A673 (cell line): Measurements from ENCODE around the gene HNRNPUL1.

Source experiments
- EZH2 ChIP-seq: fragments of 200-600 bp; sonication (generic); IDR thresholded peaks from 2 replicates; pipeline ENCODE4 v1.6.1; 2017; ENCODE audit warnings: borderline replicate concordance, low read depth, mild to moderate bottlenecking, mixed read lengths, antibody characterized with exemption, low read length; ENCODE audit not compliant: poor library complexity, severe bottlenecking
- TF ChIP-seq, protein P1 (sequence below): fragments of 300-800, 200-600 bp; sonication (generic); conservative IDR thresholded peaks from 2 replicates; pipeline ENCODE4 v1.5.1; 2017; ENCODE audit warnings: low read depth, mild to moderate bottlenecking, antibody characterized with exemption, low read length, moderate library complexity, mixed read lengths

DNA sequence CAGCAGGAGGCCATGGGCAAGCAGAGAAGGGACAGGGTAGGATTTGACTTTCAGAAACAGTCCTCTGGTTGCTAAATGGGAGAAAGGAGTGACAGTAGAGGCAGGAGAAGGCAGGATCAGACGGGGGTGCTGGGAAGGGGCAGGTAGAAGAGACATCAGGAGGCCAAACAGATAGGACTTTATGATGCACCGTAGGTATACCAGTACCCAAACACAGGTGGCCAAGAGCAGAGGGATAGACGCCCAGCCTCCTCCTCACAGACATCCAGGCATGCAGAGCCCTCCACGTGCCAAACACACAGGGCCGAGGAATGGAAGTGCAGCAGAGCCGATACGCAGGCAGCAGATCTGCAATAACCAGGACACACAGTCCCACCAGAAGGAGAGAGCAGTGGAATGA, 46.4 kb upstream of the HNRNPUL1 start:
- TF ChIP-seq, protein P1, sequence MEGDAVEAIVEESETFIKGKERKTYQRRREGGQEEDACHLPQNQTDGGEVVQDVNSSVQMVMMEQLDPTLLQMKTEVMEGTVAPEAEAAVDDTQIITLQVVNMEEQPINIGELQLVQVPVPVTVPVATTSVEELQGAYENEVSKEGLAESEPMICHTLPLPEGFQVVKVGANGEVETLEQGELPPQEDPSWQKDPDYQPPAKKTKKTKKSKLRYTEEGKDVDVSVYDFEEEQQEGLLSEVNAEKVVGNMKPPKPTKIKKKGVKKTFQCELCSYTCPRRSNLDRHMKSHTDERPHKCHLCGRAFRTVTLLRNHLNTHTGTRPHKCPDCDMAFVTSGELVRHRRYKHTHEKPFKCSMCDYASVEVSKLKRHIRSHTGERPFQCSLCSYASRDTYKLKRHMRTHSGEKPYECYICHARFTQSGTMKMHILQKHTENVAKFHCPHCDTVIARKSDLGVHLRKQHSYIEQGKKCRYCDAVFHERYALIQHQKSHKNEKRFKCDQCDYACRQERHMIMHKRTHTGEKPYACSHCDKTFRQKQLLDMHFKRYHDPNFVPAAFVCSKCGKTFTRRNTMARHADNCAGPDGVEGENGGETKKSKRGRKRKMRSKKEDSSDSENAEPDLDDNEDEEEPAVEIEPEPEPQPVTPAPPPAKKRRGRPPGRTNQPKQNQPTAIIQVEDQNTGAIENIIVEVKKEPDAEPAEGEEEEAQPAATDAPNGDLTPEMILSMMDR, result no peak
- TF ChIP-seq EZH2, result no peak
